ENCODE results near the gene MMP21.

The MMP21 gene

DNA sequence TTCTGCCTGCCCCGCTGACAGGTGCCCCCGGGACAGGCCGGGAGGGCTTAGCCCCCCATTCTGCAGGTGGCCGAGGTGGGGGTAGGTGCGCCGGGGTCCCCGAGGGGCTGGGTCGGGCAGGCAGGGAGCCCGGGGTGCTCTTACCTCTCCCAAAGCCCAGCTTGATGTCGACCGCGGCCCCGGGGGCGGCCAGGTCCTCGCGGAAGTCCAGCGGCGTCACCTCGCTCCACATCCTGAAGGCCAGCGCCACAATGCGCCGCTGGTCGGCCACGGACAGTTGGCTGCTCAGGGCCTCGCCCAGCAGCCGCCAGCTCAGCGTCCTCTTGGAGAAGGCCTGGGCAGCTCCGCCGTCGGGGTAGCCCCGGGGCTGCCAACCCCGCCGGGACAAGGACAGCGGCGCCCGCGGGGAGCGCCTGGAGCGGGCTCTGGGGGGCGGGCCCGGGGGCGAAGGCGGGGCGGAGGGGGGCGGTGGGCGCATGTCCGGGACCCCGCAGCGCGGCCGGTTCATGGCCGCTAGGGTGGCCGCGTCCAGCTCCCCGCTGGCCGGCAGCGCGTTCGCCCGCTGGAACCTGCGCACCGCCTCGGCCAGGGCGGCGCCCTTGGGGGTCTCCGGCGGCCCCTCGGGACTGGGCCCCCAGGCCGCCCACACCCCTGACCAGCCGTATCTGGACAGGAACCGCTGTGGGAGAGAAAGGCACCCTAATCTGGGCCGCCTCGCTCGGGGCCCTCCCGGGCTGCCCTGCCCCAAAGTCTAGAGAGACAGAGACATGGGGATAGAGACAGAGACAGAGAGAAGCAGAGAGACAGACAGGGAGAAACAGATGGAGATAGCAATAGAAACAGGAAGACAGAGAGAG is 1.7 kb downstream of the MMP21 start:
- no peak for DNase-seq (ENCODE audit: low read depth)
- no peak overlapping the region for H3K4me3 ChIP-seq (ENCODE audit: low read depth, low read length)
- TF ChIP-seq, protein P1, sequence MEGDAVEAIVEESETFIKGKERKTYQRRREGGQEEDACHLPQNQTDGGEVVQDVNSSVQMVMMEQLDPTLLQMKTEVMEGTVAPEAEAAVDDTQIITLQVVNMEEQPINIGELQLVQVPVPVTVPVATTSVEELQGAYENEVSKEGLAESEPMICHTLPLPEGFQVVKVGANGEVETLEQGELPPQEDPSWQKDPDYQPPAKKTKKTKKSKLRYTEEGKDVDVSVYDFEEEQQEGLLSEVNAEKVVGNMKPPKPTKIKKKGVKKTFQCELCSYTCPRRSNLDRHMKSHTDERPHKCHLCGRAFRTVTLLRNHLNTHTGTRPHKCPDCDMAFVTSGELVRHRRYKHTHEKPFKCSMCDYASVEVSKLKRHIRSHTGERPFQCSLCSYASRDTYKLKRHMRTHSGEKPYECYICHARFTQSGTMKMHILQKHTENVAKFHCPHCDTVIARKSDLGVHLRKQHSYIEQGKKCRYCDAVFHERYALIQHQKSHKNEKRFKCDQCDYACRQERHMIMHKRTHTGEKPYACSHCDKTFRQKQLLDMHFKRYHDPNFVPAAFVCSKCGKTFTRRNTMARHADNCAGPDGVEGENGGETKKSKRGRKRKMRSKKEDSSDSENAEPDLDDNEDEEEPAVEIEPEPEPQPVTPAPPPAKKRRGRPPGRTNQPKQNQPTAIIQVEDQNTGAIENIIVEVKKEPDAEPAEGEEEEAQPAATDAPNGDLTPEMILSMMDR (IDR thresholded peaks at IDR 0.05; ENCODE audit: low read depth, low read length, missing control alignments) = no peak

DNA sequence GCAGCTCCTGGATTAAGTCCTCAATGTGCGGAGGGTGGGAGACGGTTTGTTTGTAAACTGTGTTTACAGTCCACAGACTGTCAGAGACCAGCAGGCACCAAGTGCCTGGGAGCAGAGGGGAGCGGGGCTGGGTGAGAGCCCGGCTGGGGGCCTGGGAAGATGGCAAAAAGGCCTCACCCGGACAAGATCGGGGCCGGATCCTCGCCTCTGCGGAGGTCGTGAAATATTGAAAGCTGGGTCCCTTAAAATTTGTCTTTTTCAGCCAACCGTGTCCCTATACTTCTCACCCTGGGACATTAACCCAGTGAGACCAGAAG is 2.8 kb downstream of the MMP21 start:
- TF ChIP-seq, protein P1 (IDR thresholded peaks at IDR 0.05; ENCODE audit: low read depth, low read length, missing control alignments) = no peak
- DNase-seq (ENCODE audit: low read depth) = no peak
- H3K4me3 ChIP-seq (ENCODE audit: low read depth, low read length) = no peak overlapping the region

GRCh38 chr10:125772112-125772863 is 3.3 kb downstream of the MMP21 start:
- H3K4me3 ChIP-seq (ENCODE audit: low read depth, low read length) = no peak overlapping the region
- DNase-seq (ENCODE audit: low read depth) = no peak
- TF ChIP-seq, protein P1 (IDR thresholded peaks at IDR 0.05; ENCODE audit: low read depth, low read length, missing control alignments) = no peak

DNA sequence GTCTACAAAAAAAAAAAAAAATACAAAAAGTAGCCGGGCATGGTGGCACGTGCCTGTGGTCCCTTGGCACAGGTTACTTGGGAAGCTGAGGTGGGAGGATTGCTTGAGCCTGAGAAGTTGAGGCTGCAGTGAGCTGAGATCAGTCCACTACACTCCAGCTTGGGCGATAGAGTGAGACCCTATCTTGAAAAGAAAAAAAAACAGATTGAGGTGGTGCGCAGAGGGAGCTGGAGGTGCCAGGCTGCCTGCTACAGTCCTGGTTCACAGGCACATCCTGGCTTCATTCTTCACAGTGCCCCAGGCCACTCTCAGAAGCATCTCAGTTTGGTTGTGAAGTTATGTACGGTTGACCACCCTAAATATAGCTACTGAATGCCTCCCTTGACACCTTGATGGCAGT is 4.8 kb downstream of the MMP21 start:
- TF ChIP-seq, protein P1 (IDR thresholded peaks at IDR 0.05; ENCODE audit: low read depth, low read length, missing control alignments) = no peak
- DNase-seq (ENCODE audit: low read depth) = no peak
- no peak overlapping the region for H3K4me3 ChIP-seq (ENCODE audit: low read depth, low read length)

DNA sequence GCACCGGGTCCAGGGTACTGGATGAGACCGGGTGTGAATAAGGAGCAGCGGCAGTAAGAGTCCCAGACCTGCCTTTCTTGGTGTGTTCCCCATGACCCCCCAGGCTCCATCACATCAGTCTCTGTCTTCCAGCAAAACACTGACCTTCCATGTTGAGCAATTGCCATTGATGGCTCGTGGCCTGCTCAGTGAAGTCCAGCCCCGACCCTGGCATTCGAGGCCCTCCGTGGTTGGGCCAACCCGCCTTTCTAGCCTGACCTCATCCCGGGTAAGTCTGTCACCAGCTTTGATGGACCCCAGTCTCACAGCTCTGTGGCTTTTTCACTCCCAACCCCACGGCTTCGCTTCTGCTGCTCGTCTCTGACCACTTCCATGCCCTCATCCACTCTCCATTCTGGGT is 6.4 kb downstream of the MMP21 start:
- TF ChIP-seq, protein P1 (IDR thresholded peaks at IDR 0.05; ENCODE audit: low read depth, low read length, missing control alignments) = no peak
- no peak for DNase-seq (ENCODE audit: low read depth)
- H3K4me3 ChIP-seq (ENCODE audit: low read depth, low read length) = no peak overlapping the region

DNA sequence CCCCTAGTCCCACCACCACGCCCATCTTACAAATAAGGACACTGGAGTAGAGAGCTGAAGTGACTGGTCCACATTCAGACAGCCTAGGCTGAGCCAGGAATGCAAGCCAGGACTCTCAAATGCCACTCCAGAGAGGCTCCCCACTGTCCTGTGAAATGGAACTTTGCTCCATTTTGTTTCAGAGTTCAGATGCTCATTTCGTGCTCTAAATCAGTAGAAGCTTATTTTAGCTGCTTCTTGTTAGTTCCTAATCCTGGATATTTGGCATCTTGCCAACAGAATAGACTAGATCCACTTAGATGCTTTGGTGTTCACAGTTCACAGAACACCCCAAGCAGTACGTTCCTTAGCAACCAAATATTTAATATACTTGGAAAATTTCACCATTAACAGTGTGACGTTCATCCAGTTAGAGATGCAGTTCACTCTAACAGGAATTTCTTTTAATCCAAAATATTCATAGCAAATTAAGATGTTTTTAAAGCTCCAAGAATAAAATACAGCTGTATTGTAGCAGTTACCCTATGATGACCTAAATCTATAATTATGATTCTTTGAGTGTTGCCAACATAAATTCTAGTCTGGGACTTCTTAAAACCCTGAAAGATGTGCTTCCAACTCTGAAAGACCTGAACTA is 7.3 kb downstream of the MMP21 start:
- H3K4me3 ChIP-seq (ENCODE audit: low read depth, low read length) = no peak overlapping the region
- TF ChIP-seq, protein P1 (IDR thresholded peaks at IDR 0.05; ENCODE audit: low read depth, low read length, missing control alignments) = no peak
- no peak for DNase-seq (ENCODE audit: low read depth)
